OCI-LY3 (cell line): Measurements from ENCODE around the gene SLC8A1.
"Not testable (repeated sequence)": the region's sequence is repeated elsewhere in the genome, so short reads cannot be mapped to it uniquely, and the experiment has no call there.

Source experiments
- H2AFZ ChIP-seq: fragments of 200-600, 300-600 bp; shearing (Covaris generic); 2 replicates; pipeline ENCODE4 v1.6.0; 2014; ENCODE audit warnings: antibody characterized with exemption, low read depth, low read length
- H3K27ac ChIP-seq: fragments of 200-600, 300-600 bp; sonication (generic); 2 replicates; pipeline ENCODE4 v1.5.1; 2014; ENCODE audit warnings: mild to moderate bottlenecking, low read length, moderate library complexity, mixed read lengths
- H3K27me3 ChIP-seq: fragments of 200-600, 300-600 bp; sonication (generic); 2 replicates; pipeline ENCODE4 v1.6.1; 2014; ENCODE audit warnings: low read depth, low read length, mixed read lengths
- H3K36me3 ChIP-seq: fragments of 200-600, 300-600 bp; sonication (generic); replicated peaks from 2 replicates; pipeline ENCODE3; 2014; ENCODE audit warnings: low read depth, low read length, mixed read lengths
- H3K4me1 ChIP-seq: fragments of 300-600, 200-600 bp; sonication (generic); 2 replicates; pipeline ENCODE4 v1.6.1; 2014; ENCODE audit warnings: low read length, mixed read lengths
- H3K4me2 ChIP-seq: fragments of 200-600, 300-600 bp; sonication (generic); 2 replicates; pipeline ENCODE4 v1.6.1; 2014; ENCODE audit warnings: low read length, mixed read lengths
- H3K4me3 ChIP-seq: fragments of 300-600, 200-600 bp; sonication (generic); 2 replicates; pipeline ENCODE4 v1.5.1; 2014; ENCODE audit warnings: antibody characterized with exemption, mild to moderate bottlenecking, low read length, moderate library complexity
- H3K79me2 ChIP-seq: fragments of 300-600, 200-600 bp; shearing (Covaris generic); 2 replicates; pipeline ENCODE4 v1.6.1; 2014; ENCODE audit warnings: mild to moderate bottlenecking, low read length, mixed read lengths
- H3K9ac ChIP-seq: fragments of 300-600, 200-600 bp; shearing (Covaris generic); 2 replicates; pipeline ENCODE4 v1.6.0; 2014; ENCODE audit warnings: mild to moderate bottlenecking, low read length, moderate library complexity
- H3K9me3 ChIP-seq: fragments of 200-600, 300-600 bp; shearing (Covaris generic); 2 replicates; pipeline ENCODE4 v1.6.1; 2014; ENCODE audit warnings: low read length, mixed read lengths; ENCODE audit not compliant: insufficient read depth
- H4K20me1 ChIP-seq: fragments of 200-600, 300-600 bp; sonication (generic); 2 replicates; pipeline ENCODE4 v1.6.1; 2016; ENCODE audit warnings: low read length, mixed read lengths; ENCODE audit not compliant: insufficient read depth
- EZH2phosphoT487 ChIP-seq: fragments of 200-600 bp; shearing (Covaris generic); IDR thresholded peaks from 2 replicates; pipeline ENCODE4 v1.6.1; 2018; ENCODE audit warnings: antibody characterized with exemption, mixed run types, low read depth
- TF ChIP-seq, protein P1 (sequence below): fragments of 200-600, 300-600 bp; sonication (generic); IDR thresholded peaks from 2 replicates; pipeline ENCODE4 v1.5.1; 2014; ENCODE audit warnings: antibody characterized with exemption, low read length, low read depth

SLC8A1 gene

DNA sequence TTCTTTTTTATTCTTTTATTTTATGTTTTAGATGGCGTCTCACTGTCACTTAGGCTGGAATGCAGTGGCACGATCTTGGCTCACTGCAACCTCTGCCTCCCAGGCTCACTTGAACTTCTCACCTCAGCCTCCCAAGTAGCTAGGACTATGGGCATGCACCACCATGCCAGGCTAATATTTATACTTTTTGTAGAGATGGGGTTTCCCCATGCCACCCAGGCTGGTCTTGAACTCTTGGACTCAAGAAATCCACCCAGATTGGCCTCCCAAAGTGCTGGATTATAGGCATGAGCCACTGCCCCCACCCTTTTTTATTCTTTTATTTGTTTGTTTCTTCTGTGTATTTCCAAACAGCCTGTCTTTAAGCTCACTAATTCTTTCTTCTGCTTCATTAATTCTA is 366.1 kb downstream of the SLC8A1 start:
- no peaks in the 10 kb centered on the region for H3K79me2 ChIP-seq
- no peak overlapping the region for H3K9ac ChIP-seq
- H3K9me3 ChIP-seq, result no peaks in the 10 kb centered on the region
- H3K4me3 ChIP-seq, result no peak overlapping the region
- no peaks in the 10 kb centered on the region for H4K20me1 ChIP-seq
- H3K27me3 ChIP-seq, result no peaks in the 10 kb centered on the region
- H3K27ac ChIP-seq, result no peak overlapping the region
- H3K4me2 ChIP-seq, result no peak overlapping the region
- TF ChIP-seq, protein P1, sequence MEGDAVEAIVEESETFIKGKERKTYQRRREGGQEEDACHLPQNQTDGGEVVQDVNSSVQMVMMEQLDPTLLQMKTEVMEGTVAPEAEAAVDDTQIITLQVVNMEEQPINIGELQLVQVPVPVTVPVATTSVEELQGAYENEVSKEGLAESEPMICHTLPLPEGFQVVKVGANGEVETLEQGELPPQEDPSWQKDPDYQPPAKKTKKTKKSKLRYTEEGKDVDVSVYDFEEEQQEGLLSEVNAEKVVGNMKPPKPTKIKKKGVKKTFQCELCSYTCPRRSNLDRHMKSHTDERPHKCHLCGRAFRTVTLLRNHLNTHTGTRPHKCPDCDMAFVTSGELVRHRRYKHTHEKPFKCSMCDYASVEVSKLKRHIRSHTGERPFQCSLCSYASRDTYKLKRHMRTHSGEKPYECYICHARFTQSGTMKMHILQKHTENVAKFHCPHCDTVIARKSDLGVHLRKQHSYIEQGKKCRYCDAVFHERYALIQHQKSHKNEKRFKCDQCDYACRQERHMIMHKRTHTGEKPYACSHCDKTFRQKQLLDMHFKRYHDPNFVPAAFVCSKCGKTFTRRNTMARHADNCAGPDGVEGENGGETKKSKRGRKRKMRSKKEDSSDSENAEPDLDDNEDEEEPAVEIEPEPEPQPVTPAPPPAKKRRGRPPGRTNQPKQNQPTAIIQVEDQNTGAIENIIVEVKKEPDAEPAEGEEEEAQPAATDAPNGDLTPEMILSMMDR, result no peak
- TF ChIP-seq EZH2phosphoT487, result no peak
- H3K36me3 ChIP-seq, result no peaks in the 10 kb centered on the region
- peaks cover 7% of the 10 kb centered on the region; the same call in 1 of the 2 replicates for H3K4me1 ChIP-seq
- H2AFZ ChIP-seq, result no peak overlapping the region

DNA sequence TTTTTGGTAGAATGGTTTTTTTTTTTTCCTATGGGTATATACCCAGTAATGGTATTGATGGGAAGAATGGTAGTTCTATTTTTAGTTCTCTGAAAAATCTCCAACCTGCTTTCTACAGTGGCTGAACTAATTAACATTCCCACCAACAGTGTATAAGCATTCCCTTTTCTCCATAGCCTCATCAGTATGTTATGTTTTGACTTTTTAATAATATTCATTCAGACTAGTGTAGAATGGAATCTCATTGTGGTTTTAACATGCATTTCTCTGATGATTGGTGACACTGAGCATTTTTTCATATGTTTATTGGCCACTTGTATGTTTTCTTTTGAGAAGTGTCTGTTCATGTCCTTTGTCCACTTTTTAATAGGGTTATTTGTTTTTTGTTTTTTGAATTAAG is 378.6 kb downstream of the SLC8A1 start:
- not testable (repeated sequence) for H3K9ac ChIP-seq, H3K36me3 ChIP-seq, H3K27ac ChIP-seq, H3K4me3 ChIP-seq, H3K4me2 ChIP-seq, H3K4me1 ChIP-seq, H3K79me2 ChIP-seq, H4K20me1 ChIP-seq, H3K9me3 ChIP-seq, H2AFZ ChIP-seq, H3K27me3 ChIP-seq

DNA sequence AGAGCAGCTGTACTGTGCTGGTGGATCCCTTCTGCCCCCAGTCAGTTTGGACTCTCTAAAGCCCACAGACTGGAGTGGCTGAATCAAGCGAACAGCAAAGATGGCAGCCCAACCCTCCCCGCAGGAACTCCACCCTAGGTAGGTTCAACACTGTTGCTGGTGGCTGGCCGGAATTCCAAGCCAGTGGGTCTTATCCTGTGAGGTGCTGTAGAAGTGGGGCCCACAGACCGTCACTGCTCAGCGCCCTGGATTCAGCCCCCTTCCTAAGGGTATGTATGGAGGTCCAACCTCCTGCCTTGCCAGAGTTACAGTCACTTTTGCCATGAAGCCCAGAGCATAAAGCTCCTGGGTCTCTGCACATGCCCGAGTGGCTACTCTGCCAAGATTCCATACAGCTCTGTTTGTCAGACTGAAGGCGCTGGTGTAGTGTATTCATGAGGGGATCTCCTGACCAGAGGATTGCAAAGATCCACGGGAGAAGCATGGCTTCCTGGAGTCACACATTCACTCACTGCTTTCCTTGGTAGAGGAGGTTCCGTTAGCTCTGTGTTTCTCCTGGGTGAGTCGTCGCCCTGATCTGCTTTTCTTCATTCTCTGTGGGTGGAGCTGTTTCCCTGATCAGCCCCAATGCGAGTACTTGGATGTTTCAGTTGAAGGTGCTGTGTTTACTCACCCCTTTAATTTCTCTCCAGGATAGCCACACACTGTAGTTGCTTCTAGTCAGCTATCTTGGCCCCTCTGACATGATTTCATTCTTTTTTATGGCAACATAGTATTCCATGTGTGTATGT is 379.3 kb downstream of the SLC8A1 start:
- Histone ChIP-seq H3K27ac (no peak overlapping the region), H3K79me2 (no peaks in the 10 kb centered on the region), H3K27me3 (no peaks in the 10 kb centered on the region), H3K9ac (no peak overlapping the region), H3K9me3 (no peaks in the 10 kb centered on the region), H3K36me3 (no peaks in the 10 kb centered on the region), H3K4me3 (no peak overlapping the region), H3K4me1 (peaks cover 10% of the 10 kb centered on the region), H4K20me1 (no peaks in the 10 kb centered on the region), H3K4me2 (no peak overlapping the region), H2AFZ (no peak overlapping the region)
- TF ChIP-seq, protein P1, result no peak

DNA sequence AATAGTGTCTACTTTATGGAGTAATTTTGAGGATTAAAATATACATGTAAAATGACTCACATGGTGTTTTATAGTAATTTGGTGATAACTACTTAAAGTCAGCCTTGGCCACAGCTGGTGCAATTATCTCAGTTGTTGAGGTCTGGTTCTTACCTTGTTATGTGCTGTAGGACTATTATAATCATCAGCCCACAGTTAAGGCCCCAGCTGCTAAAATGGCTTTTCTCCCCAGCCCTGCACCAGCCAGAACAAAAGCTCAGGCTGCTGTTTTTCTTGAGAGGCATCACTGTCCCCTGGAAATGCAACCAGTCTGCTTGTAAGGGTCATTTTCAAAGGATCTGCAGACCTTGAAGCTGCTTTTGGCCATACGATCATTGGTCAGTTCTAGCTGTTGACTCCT is 389.5 kb downstream of the SLC8A1 start:
- H3K27ac ChIP-seq, result no peak overlapping the region
- H3K4me3 ChIP-seq, result no peak overlapping the region
- H3K4me2 ChIP-seq, result no peak overlapping the region
- H3K79me2 ChIP-seq, result no peaks in the 10 kb centered on the region
- 0 out of 2 replicates have a peak, but pooled peaks cover 3% of the 10 kb centered on the region for H3K4me1 ChIP-seq
- peaks cover 4% of the 10 kb centered on the region; the same call in 1 of the 2 replicates for H3K9me3 ChIP-seq
- H3K27me3 ChIP-seq, result no peaks in the 10 kb centered on the region
- no peaks in the 10 kb centered on the region for H3K36me3 ChIP-seq
- no peak overlapping the region for H3K9ac ChIP-seq
- H2AFZ ChIP-seq, result no peak overlapping the region
- TF ChIP-seq, protein P1, result no peak
- no peak for TF ChIP-seq EZH2phosphoT487
- H4K20me1 ChIP-seq, result no peaks in the 10 kb centered on the region
